Activated CD8-positive, alpha-beta memory T cell treated with anti-CD3 and anti-CD28 coated beads, Interleukin-2, amount 50 U/mL, for 1 hour (primary cell): ENCODE results near the gene CARMIL3.

Experiments
- DNase-seq: peaks from one replicate; pipeline ENCODE4 v3.0.0-alpha.2; 2020; ENCODE audit errors: extremely low read depth

CARMIL3 gene

GRCh38 chr14:24063263-24063836, 11.5 kb downstream of the CARMIL3 start:
- DNase-seq = no peak

- no peak for DNase-seq
Observed at GRCh38 chr14:24064091-24064795, 12.4 kb downstream of the CARMIL3 start.

- DNase-seq = no peak
Observed at GRCh38 chr14:24064856-24065255, 13.0 kb downstream of the CARMIL3 start.

GRCh38 chr14:24065408-24065807, 13.6 kb downstream of the CARMIL3 start:
- DNase-seq = no peak

- DNase-seq = no peak
Observed at GRCh38 chr14:24066496-24067132, 14.8 kb downstream of the CARMIL3 start.

GRCh38 chr14:24067133-24068082, 15.6 kb downstream of the CARMIL3 start:
- DNase-seq = no peak

GRCh38 chr14:24068711-24069410, 17.1 kb downstream of the CARMIL3 start:
- no peak for DNase-seq

- no peak for DNase-seq
Observed at GRCh38 chr14:24069411-24069735, 17.6 kb downstream of the CARMIL3 start.

- DNase-seq = no peak
Observed at GRCh38 chr14:24070285-24071143, 18.7 kb downstream of the CARMIL3 start.

- DNase-seq = no peak
Observed at GRCh38 chr14:24071144-24071697, 19.4 kb downstream of the CARMIL3 start, which contains the start of gene CPNE6. Gene CPNE6 (plus strand): TSS chr14:24071562. CDS start chr14:24072937, 1,375 bp downstream.

GRCh38 chr14:24071836-24072430, 20.1 kb downstream of the CARMIL3 start:
- DNase-seq = no peak

- no peak for DNase-seq
Observed at GRCh38 chr14:24072436-24072835, 20.6 kb downstream of the CARMIL3 start.

- DNase-seq = no peak
Observed at GRCh38 chr14:24072881-24073877, 21.4 kb downstream of the CARMIL3 start.

- no peak for DNase-seq
Observed at GRCh38 chr14:24074625-24075484, 23.0 kb downstream of the CARMIL3 start.

GRCh38 chr14:24075485-24076301, 23.9 kb downstream of the CARMIL3 start:
- no peak for DNase-seq

GRCh38 chr14:24076302-24076601, 24.4 kb downstream of the CARMIL3 start:
- DNase-seq = no peak

- no peak for DNase-seq
Observed at GRCh38 chr14:24077086-24077485, 25.3 kb downstream of the CARMIL3 start.
